AG04449 (cell line): ENCODE measurements around the gene CBFA2T2.

Experiments
- CTCF ChIA-PET: fragments of 350-600 bp; formaldehyde crosslinking; extraction: SDS; loops from one replicate; lab custom pipeline; 2021; ENCODE audit warnings: antibody characterized with exemption; lab: Yijun Ruan, JAX
- POLR2A ChIA-PET: fragments of 400-600, 350-600 bp; formaldehyde crosslinking; extraction: SDS; loops from one replicate; lab custom pipeline; 2020; ENCODE audit warnings: antibody characterized with exemption, inconsistent platforms; lab: Yijun Ruan, JAX
- DNase-seq: peaks from one replicate; pipeline ENCODE4 v3.0.0-alpha.2; 2010; ENCODE audit warnings: low read depth, low spot score
- H3K4me3 ChIP-seq: 2 replicates; pipeline ENCODE4 v1.5.1; 2011; ENCODE audit warnings: low read depth, mild to moderate bottlenecking, control low read depth, low read length
- TF ChIP-seq, protein P1 (sequence below): IDR thresholded peaks from one replicate; pipeline ENCODE4 v1.5.1; 2011; ENCODE audit warnings: mild to moderate bottlenecking, moderate library complexity, low read length, control low read depth, inconsistent platforms; ENCODE audit not compliant: insufficient read depth; ENCODE audit errors: missing control alignments

Gene CBFA2T2

DNA sequence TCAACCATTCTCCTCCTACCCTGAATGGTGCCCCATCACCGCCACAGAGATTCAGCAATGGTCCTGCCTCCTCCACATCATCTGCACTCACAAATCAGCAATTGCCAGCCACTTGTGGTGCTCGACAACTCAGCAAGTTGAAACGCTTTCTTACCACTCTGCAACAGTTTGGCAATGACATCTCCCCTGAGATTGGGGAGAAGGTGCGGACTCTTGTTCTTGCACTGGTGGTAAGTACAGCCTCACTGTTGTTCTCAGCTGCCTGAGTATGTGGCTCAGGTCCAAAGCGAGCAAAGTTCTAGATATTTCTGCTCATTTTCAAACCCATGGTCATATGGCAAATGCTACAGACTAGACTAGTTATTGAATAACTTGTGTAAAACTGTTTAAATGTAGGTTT lies 121.2 kb downstream of the CBFA2T2 start:
- no peak for DNase-seq
- H3K4me3 ChIP-seq: no peak overlapping the region
- ChIA-PET CTCF (no interaction called here), POLR2A (no interaction called here)
- TF ChIP-seq, protein P1, sequence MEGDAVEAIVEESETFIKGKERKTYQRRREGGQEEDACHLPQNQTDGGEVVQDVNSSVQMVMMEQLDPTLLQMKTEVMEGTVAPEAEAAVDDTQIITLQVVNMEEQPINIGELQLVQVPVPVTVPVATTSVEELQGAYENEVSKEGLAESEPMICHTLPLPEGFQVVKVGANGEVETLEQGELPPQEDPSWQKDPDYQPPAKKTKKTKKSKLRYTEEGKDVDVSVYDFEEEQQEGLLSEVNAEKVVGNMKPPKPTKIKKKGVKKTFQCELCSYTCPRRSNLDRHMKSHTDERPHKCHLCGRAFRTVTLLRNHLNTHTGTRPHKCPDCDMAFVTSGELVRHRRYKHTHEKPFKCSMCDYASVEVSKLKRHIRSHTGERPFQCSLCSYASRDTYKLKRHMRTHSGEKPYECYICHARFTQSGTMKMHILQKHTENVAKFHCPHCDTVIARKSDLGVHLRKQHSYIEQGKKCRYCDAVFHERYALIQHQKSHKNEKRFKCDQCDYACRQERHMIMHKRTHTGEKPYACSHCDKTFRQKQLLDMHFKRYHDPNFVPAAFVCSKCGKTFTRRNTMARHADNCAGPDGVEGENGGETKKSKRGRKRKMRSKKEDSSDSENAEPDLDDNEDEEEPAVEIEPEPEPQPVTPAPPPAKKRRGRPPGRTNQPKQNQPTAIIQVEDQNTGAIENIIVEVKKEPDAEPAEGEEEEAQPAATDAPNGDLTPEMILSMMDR: no peak

DNA sequence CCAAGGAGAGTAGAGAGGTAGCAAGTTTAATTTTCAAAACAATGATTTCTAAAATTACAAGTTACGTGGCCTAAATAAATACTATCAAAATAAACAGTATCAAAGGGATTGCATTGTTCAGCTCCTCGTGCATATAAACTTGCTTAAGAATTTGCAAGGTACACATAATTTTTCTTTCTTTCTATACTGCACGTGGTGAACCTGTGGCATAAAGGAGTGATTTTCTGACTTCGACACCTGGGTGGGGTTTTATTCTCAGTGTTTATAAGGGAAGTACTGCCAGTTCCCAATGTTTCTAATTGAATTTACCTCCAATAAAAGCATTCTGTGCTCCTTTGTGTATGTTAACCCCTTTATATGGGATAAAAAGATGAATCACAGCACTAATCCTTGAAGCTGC lies 122.1 kb downstream of the CBFA2T2 start:
- ChIA-PET CTCF (no interaction called here), POLR2A (interaction anchor here (0.6 kb wide), 1 partner anchor 23 kb away, joined by 3 read pairs; no protein-coding TSS in a partner anchor)
- DNase-seq: no peak
- no peak overlapping the region for H3K4me3 ChIP-seq
- TF ChIP-seq, protein P1: no peak

DNA sequence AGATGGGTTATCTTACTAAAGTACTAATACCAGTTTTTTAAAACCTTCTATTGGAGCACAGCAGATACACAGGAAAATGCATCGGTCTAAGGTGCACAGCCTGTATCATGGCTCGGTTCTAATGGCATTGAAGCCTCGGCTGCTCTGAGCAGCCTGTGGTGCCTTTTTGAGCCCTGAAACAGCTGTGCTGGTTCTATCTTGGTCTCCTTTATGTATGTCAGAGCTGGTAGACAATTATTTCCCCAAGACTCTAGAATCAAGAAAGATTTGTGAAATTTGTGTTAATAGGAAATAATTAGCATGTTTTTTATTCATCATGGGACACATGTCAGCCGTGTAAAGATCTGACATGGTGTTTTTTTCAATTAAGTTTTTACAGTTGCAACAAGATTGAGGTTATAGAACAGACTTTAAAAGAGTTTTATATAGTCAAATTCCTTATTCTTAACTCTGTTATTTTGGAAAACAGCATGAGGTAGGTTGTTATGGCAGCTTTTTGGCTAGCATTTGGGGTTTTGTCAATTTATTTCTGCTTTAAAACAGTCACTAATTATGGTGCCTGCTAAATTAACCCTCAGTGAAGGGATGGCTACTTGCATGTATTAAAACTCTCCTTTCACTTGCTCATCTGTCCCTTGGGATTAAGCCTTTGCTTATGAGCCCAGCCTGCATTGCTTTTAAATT lies 132.0 kb downstream of the CBFA2T2 start:
- CTCF ChIA-PET: interaction anchor here (0.7 to 1.7 kb wide), 4 partner anchors 10 to 164 kb away, joined by 3 to 5 read pairs (median 4); no protein-coding TSS in a partner anchor
- POLR2A ChIA-PET: no interaction called here
- no peak for DNase-seq
- H3K4me3 ChIP-seq: no peak overlapping the region
- TF ChIP-seq, protein P1: no peak

DNA sequence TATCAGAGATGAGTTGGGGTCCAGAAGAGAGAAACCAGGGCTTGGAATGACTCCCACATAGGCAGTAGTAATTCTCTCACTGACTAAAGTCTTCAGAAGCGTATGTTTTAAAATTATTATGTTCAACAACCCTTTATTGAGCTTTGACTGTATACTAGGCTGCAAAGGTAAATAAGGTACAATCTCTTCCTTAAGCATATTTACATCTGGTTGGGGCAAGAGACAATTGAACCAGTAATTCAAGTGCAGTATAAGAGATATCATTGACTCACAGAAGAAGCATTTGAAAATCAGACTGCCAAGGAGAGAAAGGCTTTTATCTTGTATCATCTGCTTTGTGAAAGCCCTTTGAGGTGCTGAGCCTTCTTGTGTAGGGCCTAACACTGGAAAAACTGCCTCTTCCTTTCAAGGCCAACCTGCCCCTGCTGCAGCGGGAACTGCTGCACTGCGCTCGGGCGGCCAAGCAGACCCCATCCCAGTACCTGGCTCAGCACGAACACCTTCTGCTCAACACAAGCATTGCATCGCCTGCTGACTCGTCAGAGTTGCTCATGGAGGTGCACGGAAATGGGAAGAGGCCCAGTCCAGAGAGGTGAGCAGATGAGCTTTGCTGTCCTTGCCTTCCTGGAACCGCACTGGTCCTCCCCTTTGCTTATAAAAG lies 132.9 kb downstream of the CBFA2T2 start:
- ChIA-PET CTCF (interaction anchor here (0.7 to 1.7 kb wide), 3 partner anchors 9 to 165 kb away, joined by 3 to 5 read pairs (median 5); no protein-coding TSS in a partner anchor), POLR2A (interaction anchor here (0.5 kb wide), 1 partner anchor 60 kb away, joined by 3 read pairs; no protein-coding TSS in a partner anchor)
- no peak overlapping the region for H3K4me3 ChIP-seq
- no peak for DNase-seq
- TF ChIP-seq, protein P1: no peak

DNA sequence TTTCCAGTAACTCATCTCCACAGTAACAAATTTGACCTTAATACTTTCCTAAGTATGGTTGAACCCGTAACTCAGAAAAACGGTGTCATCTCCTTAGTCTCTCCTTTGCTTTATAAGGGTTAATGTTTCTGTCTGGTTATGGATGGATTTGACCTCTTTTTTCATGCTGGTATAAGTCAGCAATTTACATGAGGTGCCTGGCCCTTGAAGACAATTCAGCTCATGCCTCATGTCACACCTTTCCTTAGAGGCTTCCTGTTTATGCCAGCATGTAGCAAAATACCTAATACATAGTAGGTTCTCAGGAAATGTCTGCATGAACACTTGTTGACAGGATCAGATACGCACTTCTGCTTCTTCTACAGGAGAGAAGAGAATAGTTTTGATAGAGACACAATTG lies 134.5 kb downstream of the CBFA2T2 start:
- H3K4me3 ChIP-seq: no peak overlapping the region
- CTCF ChIA-PET: no interaction called here

More for the DNA sequence above, 134.5 kb downstream of the CBFA2T2 start:
- TF ChIP-seq, protein P1: no peak
- POLR2A ChIA-PET: no interaction called here
- DNase-seq: no peak
